8988T (cell line): Measurements from ENCODE around the gene FOSB.
"Not testable (repeated sequence)": the region's sequence is repeated elsewhere in the genome, so short reads cannot be mapped to it uniquely, and the experiment has no call there.

ENCODE experiments used
- DNase-seq: peaks from one replicate; pipeline ENCODE4 v3.0.0; 2011

FOSB gene

DNA sequence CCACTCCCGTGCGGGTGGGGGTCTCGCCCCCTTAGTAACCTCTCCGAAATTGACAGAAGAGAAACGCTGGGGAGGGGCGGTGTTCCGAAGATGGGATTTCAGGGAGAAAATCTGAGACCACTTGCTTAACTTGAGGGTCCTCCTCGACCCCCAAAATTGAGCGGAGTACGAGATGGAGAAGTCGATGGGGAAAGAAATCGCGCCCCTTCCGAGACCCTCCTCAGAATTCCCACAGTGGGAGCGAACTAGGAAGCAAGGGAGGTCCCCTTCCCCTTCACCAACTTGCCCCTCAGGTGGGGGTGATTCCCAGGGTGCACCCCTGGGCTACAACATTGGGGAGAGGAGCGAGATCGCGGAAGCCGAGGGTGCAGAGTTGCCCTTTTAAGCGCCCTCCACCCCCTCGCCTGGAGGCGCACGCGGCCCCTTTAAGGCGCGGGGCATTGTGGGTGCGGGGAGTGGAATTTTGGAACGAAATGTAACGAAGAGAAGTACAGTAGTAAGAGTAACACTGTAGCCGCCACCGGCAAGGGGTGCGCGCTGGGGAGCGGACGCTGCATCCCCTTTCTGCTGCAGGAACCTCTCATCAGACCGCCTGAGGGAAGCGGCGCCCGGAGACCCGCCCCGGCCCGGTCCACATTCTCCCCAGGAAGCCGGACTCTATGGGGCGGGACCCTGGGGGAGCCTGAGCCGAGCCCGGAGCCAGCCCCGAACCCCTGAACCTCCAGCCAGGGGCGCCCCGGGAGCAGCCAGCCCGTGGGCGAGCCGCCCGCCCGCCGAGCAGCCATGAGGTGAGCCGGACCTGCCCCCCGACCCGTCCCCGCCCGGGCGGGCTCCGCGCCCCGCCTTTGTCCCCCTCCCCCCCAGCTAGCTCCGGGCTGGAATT lies 39.4 kb downstream of the FOSB start, which contains the start of gene VASP:
Gene VASP (plus strand): TSS at position 491 of the 883 bp plus-strand sequence. CDS start 293 bp downstream, at position 784.
- peak; percentile 71 for DNase-seq

DNA sequence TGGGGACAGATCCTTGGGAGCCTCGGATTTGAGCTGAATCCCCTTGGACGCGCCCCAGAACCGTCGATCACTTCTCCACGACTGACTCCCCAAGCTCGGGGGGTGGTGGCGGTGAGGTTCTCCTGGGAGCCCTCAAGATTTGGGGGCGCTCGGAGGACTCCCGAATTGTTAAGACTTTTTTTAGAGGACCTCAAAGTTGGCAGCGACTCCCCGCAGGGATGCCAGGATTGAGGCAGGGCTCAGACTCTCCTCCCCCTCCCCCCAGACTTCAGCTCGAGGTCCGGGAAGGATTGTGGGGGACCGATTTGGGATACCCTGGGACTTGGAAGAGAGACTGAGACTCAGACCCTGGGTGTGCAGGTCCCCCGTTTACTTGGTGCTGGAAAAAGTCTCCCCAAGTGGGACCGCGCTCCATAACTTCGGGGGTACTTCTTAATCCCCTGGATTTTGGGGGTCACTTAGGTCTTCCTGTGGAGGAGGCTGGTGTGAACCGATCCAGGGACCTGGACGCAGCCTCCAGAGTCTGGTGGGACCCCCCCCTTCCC lies 40.1 kb downstream of the FOSB start:
- DNase-seq: no peak

DNA sequence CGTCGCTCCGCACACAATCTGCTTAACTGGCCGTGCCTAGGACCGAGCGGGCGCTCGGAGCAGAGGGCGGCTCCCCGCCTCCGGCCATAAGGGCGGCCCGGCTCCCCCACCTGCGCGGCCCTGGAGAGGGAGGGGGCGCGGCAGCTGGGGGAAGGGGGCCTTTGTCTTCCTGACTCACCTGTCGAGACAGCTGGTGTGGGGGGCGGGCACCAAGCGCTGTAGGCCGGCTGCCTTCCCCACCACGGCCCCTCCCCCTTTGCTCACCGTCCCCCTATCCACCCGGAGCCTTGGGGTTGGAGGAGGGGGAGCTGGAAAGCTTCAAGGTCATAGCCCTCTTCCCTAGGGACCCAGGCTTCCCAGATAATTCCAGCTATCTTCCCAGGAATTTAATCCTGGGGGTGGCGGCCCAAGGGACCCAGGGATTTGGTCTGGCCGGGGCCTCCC lies 40.6 kb downstream of the FOSB start:
- DNase-seq: no peak

DNA sequence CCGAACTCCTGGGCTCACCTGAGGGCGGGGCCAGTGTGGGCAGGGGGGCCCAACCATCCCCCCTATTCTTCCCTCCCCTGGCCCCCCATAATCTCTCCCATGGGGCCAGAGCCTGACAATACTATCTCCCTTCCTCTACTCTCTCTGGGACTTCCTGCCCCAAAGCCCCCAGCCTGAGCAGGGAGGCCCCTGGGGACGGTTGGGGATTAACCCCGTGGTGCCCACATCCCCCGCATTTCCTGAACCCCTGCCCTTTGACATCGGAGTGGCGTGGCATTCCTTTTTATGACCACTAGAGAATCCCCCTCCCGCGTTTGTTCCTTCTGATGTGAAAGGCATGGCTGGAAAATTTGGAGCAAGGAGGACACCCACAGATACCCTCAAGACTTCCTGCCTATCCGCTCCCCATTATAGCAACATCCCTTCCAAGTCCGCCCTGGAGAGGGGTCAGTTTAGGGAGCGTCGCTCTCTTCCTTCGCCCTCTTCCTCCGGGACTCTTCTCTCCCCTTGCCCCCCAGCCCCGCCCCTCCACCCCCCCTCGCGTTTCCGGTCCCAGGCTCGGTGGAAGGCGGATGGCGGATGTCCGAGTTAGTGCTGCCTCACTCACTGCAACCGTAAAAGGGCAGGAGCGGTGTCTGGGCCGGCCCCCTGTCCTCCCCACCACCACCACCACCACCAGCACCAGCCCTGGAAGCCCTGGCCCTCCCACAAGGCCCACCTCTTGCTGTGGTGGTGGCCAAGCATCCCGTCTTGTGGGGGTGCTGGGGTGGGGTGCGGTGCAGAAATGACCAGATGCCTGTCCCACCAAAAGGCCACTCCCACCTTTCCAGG lies 41.3 kb downstream of the FOSB start:
- DNase-seq: peak; percentile 77

DNA sequence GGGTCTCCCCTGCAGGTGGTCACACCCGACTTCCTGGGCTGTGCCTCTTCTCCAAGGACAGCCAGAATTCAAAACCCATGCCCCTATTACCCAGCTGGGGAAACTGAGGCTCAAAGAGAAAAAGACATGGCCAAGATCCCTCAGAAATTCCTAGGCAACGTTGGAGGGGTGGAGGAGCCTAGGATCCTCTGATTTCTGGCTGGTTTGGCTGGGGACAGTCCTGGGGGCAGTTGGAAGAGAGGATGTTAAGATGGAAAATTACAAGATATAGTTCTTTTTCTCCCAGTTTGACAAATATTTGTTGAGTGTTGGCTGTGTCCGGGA lies 41.9 kb downstream of the FOSB start:
- no peak for DNase-seq

DNA sequence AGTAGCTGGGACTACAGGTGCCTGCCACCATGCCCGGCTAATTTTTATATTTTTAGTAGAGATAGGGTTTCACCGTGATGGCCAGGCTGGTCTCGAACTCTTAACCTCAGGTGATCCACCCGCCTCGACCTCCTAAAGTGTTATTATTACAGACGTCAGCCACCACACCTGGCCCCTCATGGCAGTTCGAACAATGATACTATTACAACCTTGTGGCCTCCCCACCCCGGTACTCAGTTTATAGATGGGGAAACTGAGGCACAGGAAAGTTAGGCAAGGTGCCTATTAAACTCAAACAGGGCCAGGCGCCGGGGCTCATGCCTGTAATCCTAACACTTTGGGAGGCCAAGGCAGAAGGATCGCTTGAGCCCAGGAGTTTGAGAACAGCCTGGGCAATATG lies 42.6 kb downstream of the FOSB start:
- DNase-seq: not testable (repeated sequence)

DNA sequence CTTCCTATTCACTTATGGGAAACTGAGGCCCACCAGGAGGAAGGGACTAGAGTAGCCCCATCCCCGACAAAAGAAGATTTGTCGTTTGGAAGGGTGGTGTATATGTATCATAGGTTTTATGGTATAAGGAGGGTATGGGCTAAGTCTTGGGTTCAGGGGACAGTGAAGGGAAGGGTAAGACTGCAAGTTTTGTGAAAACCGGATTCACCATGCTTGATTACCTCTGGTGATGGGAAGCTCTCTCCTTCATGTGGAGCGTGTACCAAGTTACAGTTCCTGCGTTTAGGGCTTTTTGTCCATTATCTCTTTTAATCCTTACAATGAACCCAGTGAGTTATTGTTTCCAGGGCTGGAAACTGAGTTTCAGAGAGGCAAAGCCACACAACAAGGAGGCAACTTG lies 43.3 kb downstream of the FOSB start:
- no peak for DNase-seq

DNA sequence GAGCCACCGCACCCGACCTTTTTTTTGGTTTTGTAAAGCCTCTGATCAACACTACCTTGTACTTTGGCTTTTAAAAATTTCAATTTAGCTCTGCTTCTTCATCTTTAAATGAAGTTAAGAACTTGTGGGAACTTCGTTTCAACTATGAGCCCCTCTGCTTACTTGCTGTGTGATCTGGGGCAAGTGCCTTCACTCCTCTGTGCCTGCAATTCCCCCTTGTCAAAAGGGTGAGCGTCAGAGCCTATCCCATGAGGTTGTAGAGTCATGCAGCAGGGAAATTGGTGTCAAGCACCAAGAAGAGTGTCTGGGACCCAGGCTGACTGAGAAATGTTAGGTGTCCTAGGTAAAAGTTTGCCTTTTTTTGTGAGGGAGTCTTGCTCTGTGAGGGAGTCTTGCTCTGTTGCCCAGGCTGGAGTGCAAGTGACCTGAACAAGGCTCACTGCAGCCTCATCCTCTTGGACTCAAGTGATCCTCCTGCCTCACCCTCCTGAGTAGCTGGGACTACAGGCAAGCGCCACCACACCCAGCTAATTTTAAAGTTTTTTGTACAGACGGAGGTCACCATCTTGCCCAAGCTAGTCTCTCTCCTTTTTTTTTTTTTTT lies 45.2 kb downstream of the FOSB start:
- no peak for DNase-seq

DNA sequence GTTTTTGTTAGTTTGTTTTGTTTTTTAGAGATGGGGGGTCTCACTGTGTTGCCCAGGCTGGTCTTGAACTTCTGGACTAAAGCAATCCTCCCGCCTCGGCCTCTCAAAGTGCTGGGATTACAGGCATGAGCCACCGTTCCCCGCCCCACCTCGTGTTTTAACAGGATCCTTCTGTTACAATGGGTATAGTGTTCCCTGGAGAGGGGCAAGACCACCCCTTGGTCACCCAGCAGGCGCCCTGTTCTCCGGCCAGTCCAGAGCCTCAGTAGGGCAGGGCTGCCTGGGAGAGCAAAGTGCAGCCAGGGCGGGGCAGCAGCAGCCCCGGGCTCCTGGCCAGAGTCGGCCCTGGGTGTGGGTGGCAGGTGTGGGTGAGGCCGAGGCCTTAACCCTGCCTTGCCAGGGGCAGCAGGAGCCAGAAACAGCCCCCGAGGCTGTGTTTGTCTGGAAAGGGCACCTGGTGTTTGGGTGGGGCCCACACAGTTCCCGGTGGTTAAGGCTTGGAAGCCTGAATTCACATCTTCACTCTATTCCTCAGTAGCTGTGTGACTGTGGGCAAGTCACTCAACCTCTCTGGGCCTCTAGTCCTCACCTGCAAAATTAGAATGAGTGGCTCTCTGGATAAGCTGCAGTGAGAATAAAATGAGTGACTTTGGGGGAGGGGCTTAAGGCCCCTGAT lies 46.7 kb downstream of the FOSB start:
- no peak for DNase-seq

DNA sequence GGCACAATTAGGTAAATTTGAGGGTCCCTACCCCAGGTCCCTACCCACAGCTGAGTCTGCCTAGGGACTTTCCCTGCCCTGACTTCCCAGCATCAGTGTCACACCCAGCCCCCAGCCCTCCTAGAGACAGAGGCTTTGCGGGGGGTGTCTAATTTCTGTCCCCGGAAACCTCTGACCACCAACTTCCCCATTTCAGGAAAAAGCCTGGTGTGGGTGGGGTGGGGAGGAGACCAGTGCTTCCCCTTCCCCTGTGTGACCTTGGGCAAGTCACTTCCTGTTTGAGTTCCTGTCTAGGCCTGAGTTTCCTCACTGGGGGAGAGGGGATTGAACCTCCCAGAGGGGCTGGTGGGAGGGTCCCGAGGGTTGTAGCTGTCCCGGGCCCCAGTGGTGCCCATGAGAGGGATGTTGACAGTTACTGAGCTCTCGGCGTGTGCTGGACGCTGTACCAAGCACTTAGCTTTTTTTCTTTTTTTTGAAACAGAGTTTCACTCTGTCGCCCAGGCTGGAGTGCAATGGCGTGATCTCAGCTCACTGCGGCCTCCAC lies 47.4 kb downstream of the FOSB start:
- DNase-seq: no peak

DNA sequence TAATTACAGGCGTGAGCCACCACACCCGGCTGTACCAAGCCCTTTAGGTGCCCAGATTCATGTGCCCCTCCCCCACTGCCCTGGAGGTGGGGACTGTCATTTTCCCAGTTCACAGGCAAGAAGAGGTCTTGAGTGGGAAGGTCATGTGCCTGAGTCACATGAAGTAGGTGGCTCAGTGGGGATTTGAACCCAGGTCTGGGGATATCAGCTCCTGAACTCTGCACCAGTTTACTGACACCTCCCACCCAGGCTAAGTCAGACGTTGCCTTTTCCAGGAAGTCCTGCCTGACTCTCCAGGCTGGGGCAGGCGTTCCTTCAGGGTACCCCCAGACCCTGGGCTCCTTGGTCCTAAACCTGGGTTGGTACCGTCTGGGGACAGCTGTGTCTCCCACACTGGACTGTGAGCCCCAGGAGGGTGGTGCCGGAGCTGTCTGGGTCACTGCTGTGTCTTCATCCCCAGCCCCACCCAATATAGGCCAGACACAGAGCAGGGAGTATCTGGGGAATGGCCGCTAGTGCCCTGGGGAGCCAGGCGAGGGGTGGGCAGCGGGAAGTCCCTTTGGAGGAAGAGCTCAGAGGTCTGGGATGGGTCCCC lies 48.1 kb downstream of the FOSB start:
- no peak for DNase-seq

DNA sequence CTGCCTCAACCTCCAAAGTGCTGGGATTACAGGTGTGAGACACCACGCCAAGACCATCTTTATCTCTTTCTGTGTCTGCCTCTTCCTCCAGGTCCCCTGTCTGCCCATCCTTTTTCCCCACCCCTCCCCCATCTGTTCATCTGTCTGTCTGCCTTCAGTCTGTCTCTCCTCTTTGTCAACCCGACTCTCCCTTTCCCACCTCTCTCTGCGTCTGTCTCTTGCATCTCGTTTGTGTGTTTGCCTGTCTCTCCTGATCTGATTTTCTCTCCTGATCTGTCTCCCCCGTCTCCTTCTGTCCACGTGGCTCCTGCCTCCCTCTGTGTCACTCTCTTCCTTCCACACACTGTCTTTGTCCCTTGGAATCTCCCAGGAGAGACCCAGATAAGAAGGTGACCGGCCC lies 49.4 kb downstream of the FOSB start:
- no peak for DNase-seq

DNA sequence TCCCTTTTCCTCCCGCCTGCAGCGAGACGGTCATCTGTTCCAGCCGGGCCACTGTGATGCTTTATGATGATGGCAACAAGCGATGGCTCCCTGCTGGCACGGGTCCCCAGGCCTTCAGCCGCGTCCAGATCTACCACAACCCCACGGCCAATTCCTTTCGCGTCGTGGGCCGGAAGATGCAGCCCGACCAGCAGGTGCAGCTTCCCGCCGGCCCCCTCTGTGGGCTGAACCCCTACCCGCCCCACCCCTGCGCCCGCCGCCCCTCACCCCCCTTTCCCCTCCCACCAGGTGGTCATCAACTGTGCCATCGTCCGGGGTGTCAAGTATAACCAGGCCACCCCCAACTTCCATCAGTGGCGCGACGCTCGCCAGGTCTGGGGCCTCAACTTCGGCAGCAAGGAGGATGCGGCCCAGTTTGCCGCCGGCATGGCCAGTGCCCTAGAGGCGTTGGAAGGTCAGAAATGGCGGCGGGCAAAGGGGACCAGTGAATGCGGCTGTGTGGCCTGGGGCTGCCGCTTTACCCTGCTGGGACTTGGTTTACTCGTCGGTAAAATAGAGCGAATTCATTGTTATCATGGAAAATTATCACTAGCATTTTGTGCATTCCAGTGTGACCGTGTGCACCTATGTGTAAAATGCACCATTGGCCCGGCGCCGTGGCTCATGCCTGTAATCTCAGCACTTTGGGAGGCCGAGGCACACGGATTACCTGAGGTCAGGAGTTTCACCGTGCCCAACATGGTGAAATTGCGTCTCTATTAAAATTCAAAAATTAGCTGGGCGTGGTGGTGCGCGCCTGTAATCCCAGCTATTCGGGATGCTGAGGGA lies 50.1 kb downstream of the FOSB start:
- DNase-seq: no peak

DNA sequence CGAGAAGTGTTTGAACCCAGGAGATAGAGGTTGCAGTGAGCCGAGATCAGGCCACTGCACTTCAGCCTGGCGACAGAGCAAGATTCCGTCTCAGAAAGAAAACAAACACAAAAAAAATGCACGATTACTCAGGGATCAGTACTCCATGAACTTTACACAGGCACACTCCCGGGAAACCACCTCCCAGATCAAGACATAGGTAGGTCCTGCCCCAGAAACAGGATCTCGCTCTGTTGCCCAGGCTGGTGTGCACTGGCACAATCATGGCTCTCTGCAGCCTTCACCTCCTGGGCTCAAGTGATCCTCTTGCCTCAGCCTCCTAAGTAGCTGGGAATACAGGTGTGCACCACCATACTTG lies 50.7 kb downstream of the FOSB start:
- no peak for DNase-seq

DNA sequence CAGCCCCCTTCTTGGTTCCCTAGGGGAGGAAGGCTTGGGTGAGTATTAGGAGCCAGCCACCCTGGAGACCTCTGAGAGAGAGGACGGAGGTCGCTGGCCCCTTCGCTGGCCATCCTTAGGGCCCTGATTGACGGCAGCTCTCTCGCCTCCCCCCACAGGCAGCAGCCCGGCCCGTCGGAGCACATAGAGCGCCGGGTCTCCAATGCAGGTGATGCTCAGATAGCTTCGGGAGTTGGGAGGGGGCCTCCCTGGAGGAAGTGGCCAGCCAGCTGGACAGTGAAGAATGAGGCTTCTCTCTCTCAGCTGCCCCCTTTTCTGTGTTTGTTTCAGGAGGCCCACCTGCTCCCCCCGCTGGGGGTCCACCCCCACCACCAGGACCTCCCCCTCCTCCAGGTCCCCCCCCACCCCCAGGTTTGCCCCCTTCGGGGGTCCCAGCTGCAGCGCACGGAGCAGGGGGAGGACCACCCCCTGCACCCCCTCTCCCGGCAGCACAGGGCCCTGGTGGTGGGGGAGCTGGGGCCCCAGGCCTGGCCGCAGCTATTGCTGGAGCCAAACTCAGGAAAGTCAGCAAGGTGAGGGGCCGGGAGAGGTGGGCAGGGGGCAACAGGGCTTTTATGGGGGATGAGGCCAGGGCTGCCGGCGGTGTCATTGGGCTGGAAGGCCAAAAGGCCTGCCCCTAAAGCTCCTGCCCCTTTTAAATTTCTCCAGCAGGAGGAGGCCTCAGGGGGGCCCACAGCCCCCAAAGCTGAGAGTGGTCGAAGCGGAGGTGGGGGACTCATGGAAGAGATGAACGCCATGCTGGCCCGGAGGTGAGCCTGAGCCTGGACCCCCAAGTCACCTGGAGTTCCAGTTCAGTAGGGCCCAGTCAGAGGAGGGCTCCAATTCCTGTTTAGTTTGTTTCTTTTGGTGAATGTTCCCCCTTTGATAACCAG lies 54.5 kb downstream of the FOSB start:
- no peak for DNase-seq

DNA sequence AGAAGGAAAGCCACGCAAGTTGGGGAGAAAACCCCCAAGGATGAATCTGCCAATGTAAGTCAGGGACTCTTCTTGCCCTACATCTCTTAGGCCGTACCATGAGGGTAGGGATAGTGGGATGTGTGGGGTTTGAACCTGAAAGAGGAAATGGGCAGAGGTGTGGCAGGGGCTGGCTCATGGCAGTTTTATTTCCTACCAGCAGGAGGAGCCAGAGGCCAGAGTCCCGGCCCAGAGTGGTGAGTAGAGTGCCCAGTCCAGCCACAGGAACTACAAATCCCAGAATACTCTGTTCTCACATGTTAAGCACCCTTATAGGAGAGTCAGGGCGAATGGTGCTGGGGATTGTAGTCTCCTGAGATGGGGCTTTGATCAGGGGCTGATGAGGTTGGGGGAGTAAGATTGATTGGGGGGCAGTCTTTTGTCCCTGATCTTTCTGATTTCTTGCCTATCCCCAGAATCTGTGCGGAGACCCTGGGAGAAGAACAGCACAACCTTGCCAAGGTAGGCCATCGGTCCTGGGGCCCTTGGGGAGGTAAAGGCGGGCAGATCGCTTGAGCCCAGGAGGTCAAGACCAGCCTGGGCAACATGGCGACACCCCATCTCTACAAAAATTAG lies 56.0 kb downstream of the FOSB start:
- DNase-seq: peak; percentile 59

DNA sequence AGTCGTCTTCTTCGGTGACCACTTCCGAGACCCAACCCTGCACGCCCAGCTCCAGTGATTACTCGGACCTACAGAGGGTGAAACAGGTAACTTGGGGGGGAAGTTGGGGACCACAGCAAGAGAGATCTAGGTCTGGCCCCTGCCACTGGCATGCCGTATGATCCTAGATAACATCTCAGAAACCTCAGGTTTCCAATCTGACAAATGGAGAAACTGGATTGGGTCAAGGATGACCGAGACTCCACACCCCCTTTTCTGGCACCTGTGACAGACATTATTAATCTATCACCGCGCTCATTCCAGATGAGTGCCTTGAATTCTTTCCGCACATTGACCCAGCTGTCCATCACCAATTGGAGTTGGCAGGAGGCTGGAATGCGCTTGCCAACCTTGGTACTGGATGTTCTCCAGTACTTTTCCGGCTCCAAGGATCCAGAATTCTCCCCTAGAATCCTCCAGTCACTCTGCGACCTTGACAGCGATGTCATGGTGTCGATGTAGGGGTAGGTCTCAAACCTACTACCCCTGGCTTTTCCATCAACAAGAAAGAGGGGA lies 56.9 kb downstream of the FOSB start:
- DNase-seq: no peak
